Trophoblast cell (in vitro differentiated cells and primary cell): Measurements from ENCODE around the gene IFNAR2.

Experiments
- DNase-seq, 2 donors: peaks; one replicate each; pipeline ENCODE4 v3.0.0-alpha.2; 2016
- H2AFZ ChIP-seq: 2 replicates; pipeline ENCODE4 v1.6.1; 2013; ENCODE audit warnings: low read length, moderate library complexity, mild to moderate bottlenecking; ENCODE audit not compliant: insufficient read depth, poor library complexity
- H2AK5ac ChIP-seq: 2 replicates; pipeline ENCODE4 v1.6.1; 2013; ENCODE audit warnings: mild to moderate bottlenecking, low read length
- H2BK120ac ChIP-seq: 2 replicates; pipeline ENCODE4 v1.6.1; 2013; ENCODE audit warnings: low read length, mild to moderate bottlenecking, moderate library complexity; ENCODE audit not compliant: insufficient read depth, poor library complexity
- H2BK12ac ChIP-seq: 2 replicates; pipeline ENCODE4 v1.6.1; 2013; ENCODE audit warnings: mild to moderate bottlenecking, low read length, moderate library complexity
- H2BK5ac ChIP-seq: 2 replicates; pipeline ENCODE4 v1.6.1; 2013; ENCODE audit warnings: low read length, low read depth, moderate library complexity, mild to moderate bottlenecking; ENCODE audit not compliant: poor library complexity
- H3K14ac ChIP-seq: 2 replicates; pipeline ENCODE4 v1.6.1; 2013; ENCODE audit warnings: mild to moderate bottlenecking, low read length
- H3K18ac ChIP-seq: 2 replicates; pipeline ENCODE4 v1.6.1; 2013; ENCODE audit warnings: mild to moderate bottlenecking, low read length
- H3K23ac ChIP-seq: 2 replicates; pipeline ENCODE4 v1.6.1; 2013; ENCODE audit warnings: low read length
- H3K27ac ChIP-seq: 2 replicates; pipeline ENCODE4 v1.5.1; 2013; ENCODE audit warnings: low read depth, mild to moderate bottlenecking, inconsistent platforms, low read length, moderate library complexity
- H3K27me3 ChIP-seq: 2 replicates; pipeline ENCODE4 v1.6.1; 2013; ENCODE audit warnings: inconsistent platforms, mild to moderate bottlenecking, low read length, moderate library complexity; ENCODE audit not compliant: insufficient read depth
- H3K36me3 ChIP-seq, 2 experiments: 1 replicate in 1 of 2; 2 replicates in 1 of 2; pipeline ENCODE4 v1.6.1; 2013; ENCODE audit warnings: low read length in 2 of 2, mild to moderate bottlenecking in 2 of 2, moderate library complexity in 1 of 2; ENCODE audit not compliant: insufficient read depth in 2 of 2, control insufficient read depth in 1 of 2
- H3K4ac ChIP-seq: 2 replicates; pipeline ENCODE4 v1.6.1; 2013; ENCODE audit warnings: low read depth, mild to moderate bottlenecking, low read length, moderate library complexity
- H3K4me1 ChIP-seq, 2 experiments: 1 replicate in 1 of 2; 2 replicates in 1 of 2; pipeline ENCODE4 v1.6.1; 2013; ENCODE audit warnings: low read length in 2 of 2, mild to moderate bottlenecking in 2 of 2, moderate library complexity in 1 of 2; ENCODE audit not compliant: insufficient read depth in 2 of 2, control insufficient read depth in 1 of 2
- H3K4me2 ChIP-seq: 2 replicates; pipeline ENCODE4 v1.6.1; 2013; ENCODE audit warnings: inconsistent platforms, mild to moderate bottlenecking, low read length, moderate library complexity
- H3K4me3 ChIP-seq: 2 replicates; pipeline ENCODE4 v1.5.1; 2013; ENCODE audit warnings: mild to moderate bottlenecking, low read depth, low read length, inconsistent platforms
- H3K79me1 ChIP-seq: one replicate; pipeline ENCODE4 v1.6.1; 2013; ENCODE audit warnings: low read length
- H3K79me2 ChIP-seq: 2 replicates; pipeline ENCODE4 v1.6.1; 2013; ENCODE audit warnings: low read length, mild to moderate bottlenecking; ENCODE audit not compliant: control insufficient read depth, insufficient read depth, poor library complexity
- H3K9ac ChIP-seq: 2 replicates; pipeline ENCODE4 v1.6.1; 2013; ENCODE audit warnings: mild to moderate bottlenecking, low read length
- H3K9me3 ChIP-seq: 2 replicates; pipeline ENCODE4 v1.6.1; 2013; ENCODE audit warnings: low read depth, mild to moderate bottlenecking, control low read depth, inconsistent platforms, low read length; ENCODE audit not compliant: insufficient read depth
- H4K12ac ChIP-seq: 2 replicates; pipeline ENCODE4 v1.6.1; 2013; ENCODE audit warnings: low read depth, mild to moderate bottlenecking, low read length, moderate library complexity
- H4K8ac ChIP-seq: 2 replicates; pipeline ENCODE4 v1.6.1; 2013; ENCODE audit warnings: low read depth, mild to moderate bottlenecking, low read length, moderate library complexity
- H4K91ac ChIP-seq: one replicate; pipeline ENCODE4 v1.6.1; 2013; ENCODE audit warnings: low read depth, mild to moderate bottlenecking, low read length, moderate library complexity
- WGBS: extraction: QIAGEN DNeasy Blood & Tissue Kit; methylation state at CpG from one replicate; pipeline ENCODE4 v1.1.7; 2013; ENCODE audit warnings: missing lambda C conversion rate; ENCODE audit not compliant: insufficient read length, insufficient coverage; ENCODE audit errors: extremely low coverage; 5-methylcytosine and 5-hydroxymethylcytosine counted together

IFNAR2 gene

DNA sequence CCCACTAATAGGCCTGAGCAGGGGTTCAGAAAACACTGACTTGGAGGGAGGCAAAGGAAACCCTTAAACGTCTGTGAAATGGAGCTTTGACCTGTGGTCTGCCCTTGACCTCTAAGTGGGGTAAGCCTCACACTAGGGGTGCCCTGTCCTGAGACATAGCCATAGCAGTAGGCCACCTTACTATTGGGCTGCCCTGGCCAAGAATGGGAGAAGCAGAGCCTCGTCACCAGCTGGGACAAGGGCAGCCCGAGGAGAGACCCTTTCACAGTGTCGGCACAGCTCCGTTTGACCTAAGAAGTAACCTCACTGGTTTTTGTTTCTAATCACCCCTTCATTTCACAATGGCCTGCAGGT lies 26.4 kb upstream of the IFNAR2 start:
- Histone ChIP-seq H3K23ac (no peak overlapping the region), H4K91ac (no peak overlapping the region), H2AFZ (no peak overlapping the region), H3K4ac (no peak overlapping the region), H3K27ac (no peak overlapping the region), H4K12ac (no peak overlapping the region), H3K9ac (no peak overlapping the region), H4K8ac (no peak overlapping the region), H3K27me3 (no peaks in the 10 kb centered on the region), H2BK5ac (no peak overlapping the region), H3K4me1 (no peaks in the 10 kb centered on the region), H3K9me3 (peaks cover 3% of the 10 kb centered on the region), H2BK12ac (no peak overlapping the region), H2BK120ac (no peak overlapping the region), H3K79me2 (no peaks in the 10 kb centered on the region), H3K14ac (no peak overlapping the region), H3K4me3 (no peak overlapping the region), H3K79me1 (no peaks in the 10 kb centered on the region), H2AK5ac (no peak overlapping the region), H3K18ac (no peak overlapping the region), H3K4me2 (no peak overlapping the region), H3K36me3 (no peaks in the 10 kb centered on the region)
- no CpG with 5 or more reads among the region's 5 CpGs for WGBS
- no peak for DNase-seq

- no peak overlapping the region for H3K9ac ChIP-seq
- no peaks in the 10 kb centered on the region for H3K79me1 ChIP-seq
- WGBS = no CpG with 5 or more reads among the region's 5 CpGs
- no peaks in the 10 kb centered on the region for H3K4me1 ChIP-seq
- H2BK120ac ChIP-seq = no peak overlapping the region
- no peak overlapping the region for H2BK12ac ChIP-seq
- no peak overlapping the region for H3K4me2 ChIP-seq
- H3K4ac ChIP-seq = no peak overlapping the region
- H3K79me2 ChIP-seq = no peaks in the 10 kb centered on the region
- H3K9me3 ChIP-seq = peaks cover 3% of the 10 kb centered on the region
- no peak overlapping the region for H4K91ac ChIP-seq
- H3K27ac ChIP-seq = no peak overlapping the region
- no peak overlapping the region for H3K4me3 ChIP-seq
- no peak overlapping the region for H3K23ac ChIP-seq
- no peak overlapping the region for H3K14ac ChIP-seq
- H2AFZ ChIP-seq = no peak overlapping the region
- H3K18ac ChIP-seq = no peak overlapping the region
- no peak overlapping the region for H2AK5ac ChIP-seq
- peak in 1 of 2 donors; percentile 27 for DNase-seq
- H4K12ac ChIP-seq = no peak overlapping the region
- no peaks in the 10 kb centered on the region for H3K27me3 ChIP-seq
- no peak overlapping the region for H2BK5ac ChIP-seq
- H3K36me3 ChIP-seq = no peaks in the 10 kb centered on the region
- H4K8ac ChIP-seq = no peak overlapping the region
Measured at GRCh38 chr21:33205476-33205875, 24.3 kb upstream of the IFNAR2 start.

- H3K14ac ChIP-seq = no peak overlapping the region
- H3K4me3 ChIP-seq = no peak overlapping the region
- no peak overlapping the region for H3K9ac ChIP-seq
- H3K27ac ChIP-seq = no peak overlapping the region
- H3K79me2 ChIP-seq = no peaks in the 10 kb centered on the region
- no peak overlapping the region for H4K12ac ChIP-seq
- no peaks in the 10 kb centered on the region for H3K79me1 ChIP-seq
- no peaks in the 10 kb centered on the region for H3K4me1 ChIP-seq
- H3K27me3 ChIP-seq = no peaks in the 10 kb centered on the region
- no peak overlapping the region for H3K23ac ChIP-seq
- H2BK12ac ChIP-seq = no peak overlapping the region
- H3K36me3 ChIP-seq = no peaks in the 10 kb centered on the region
- H4K8ac ChIP-seq = no peak overlapping the region
- H2BK5ac ChIP-seq = no peak overlapping the region
- peak; percentile 73 to 82 for DNase-seq
- WGBS = no CpG with 5 or more reads among the region's 10 CpGs
- no peak overlapping the region for H3K18ac ChIP-seq
- H4K91ac ChIP-seq = no peak overlapping the region
- no peak overlapping the region for H3K4me2 ChIP-seq
- no peak overlapping the region for H2BK120ac ChIP-seq
- H2AFZ ChIP-seq = no peak overlapping the region
- H2AK5ac ChIP-seq = no peak overlapping the region
- peaks cover 3% of the 10 kb centered on the region for H3K9me3 ChIP-seq
- no peak overlapping the region for H3K4ac ChIP-seq
Measured at GRCh38 chr21:33206771-33207281, 22.9 kb upstream of the IFNAR2 start.

GRCh38 chr21:33207449-33208149 lies 22.1 kb upstream of the IFNAR2 start:
- Histone ChIP-seq H4K12ac (no peak overlapping the region), H3K4me2 (no peak overlapping the region), H3K79me2 (no peaks in the 10 kb centered on the region), H2AK5ac (no peak overlapping the region), H3K27ac (no peak overlapping the region), H3K18ac (no peak overlapping the region), H3K36me3 (no peaks in the 10 kb centered on the region), H3K4ac (no peak overlapping the region), H3K23ac (no peak overlapping the region), H4K8ac (no peak overlapping the region), H3K79me1 (no peaks in the 10 kb centered on the region), H3K4me1 (peaks cover 0 to 4% of the 10 kb centered on the region in 2 experiments), H3K4me3 (no peak overlapping the region), H2BK120ac (no peak overlapping the region), H3K9me3 (peaks cover 3% of the 10 kb centered on the region), H2BK5ac (no peak overlapping the region), H3K27me3 (no peaks in the 10 kb centered on the region), H3K9ac (no peak overlapping the region), H2BK12ac (no peak overlapping the region), H2AFZ (no peak overlapping the region), H3K14ac (no peak overlapping the region), H4K91ac (no peak overlapping the region)
- peak in 1 of 2 donors; percentile 13 for DNase-seq
- WGBS = no CpG with 5 or more reads among the region's 4 CpGs
